Superior temporal gyrus (tissue), 1 donor: Measurements from ENCODE around the gene MATK.

Source experiments
- DNase-seq: peaks from one replicate; pipeline ENCODE4 v3.0.0-alpha.2; 2016; ENCODE audit errors: extremely low spot score

Gene MATK

GRCh38 chr19:3790941-3791340 is 4.8 kb upstream of the MATK start:
- no peak for DNase-seq

- DNase-seq: no peak
Observed at GRCh38 chr19:3790209-3790734, 4.1 kb upstream of the MATK start.

- no peak for DNase-seq
Observed at GRCh38 chr19:3788996-3789778, 3.0 kb upstream of the MATK start.

GRCh38 chr19:3785451-3785937 is 687 bp downstream of the MATK start:
- peak; percentile 10 for DNase-seq

GRCh38 chr19:3784607-3785450 is 1.4 kb downstream of the MATK start:
- no peak for DNase-seq

- no peak for DNase-seq
Observed at GRCh38 chr19:3783660-3784584, 2.3 kb downstream of the MATK start.

- no peak for DNase-seq
Observed at GRCh38 chr19:3782903-3783302, 3.3 kb downstream of the MATK start.

GRCh38 chr19:3782330-3782729 is 3.9 kb downstream of the MATK start:
- DNase-seq: no peak

GRCh38 chr19:3781603-3782002 is 4.6 kb downstream of the MATK start:
- no peak for DNase-seq

- DNase-seq: no peak
Observed at GRCh38 chr19:3780786-3781304, 5.3 kb downstream of the MATK start.

GRCh38 chr19:3778899-3779723 is 7.1 kb downstream of the MATK start:
- no peak for DNase-seq

- DNase-seq: no peak
Observed at GRCh38 chr19:3778104-3778867, 7.9 kb downstream of the MATK start.

- no peak for DNase-seq
Observed at GRCh38 chr19:3776479-3777040, 9.6 kb downstream of the MATK start.

GRCh38 chr19:3775831-3776230 is 10.3 kb downstream of the MATK start:
- DNase-seq: no peak

GRCh38 chr19:3775374-3775711 is 10.8 kb downstream of the MATK start:
- no peak for DNase-seq

GRCh38 chr19:3774621-3775373 is 11.4 kb downstream of the MATK start:
- DNase-seq: no peak

GRCh38 chr19:3773814-3774515 is 12.2 kb downstream of the MATK start:
- no peak for DNase-seq

- DNase-seq: no peak
Observed at GRCh38 chr19:3771906-3772455, 14.2 kb downstream of the MATK start, which contains the start of gene RAX2. Gene RAX2 (minus strand): TSS chr19:3772228. CDS start chr19:3771742, 486 bp downstream.
